Stomach (tissue), 19 donors: Measurements from ENCODE around the gene ABLIM2. TPM values are rescaled to one million over a fixed set of nuclear protein-coding genes. Genes with fewer than 3 reads are reported as not detected.

Experiments
- DNase-seq, 2 donors: peaks; one replicate each; pipeline versions ENCODE4 v3.0.0 to v3.0.0-alpha.2; 2013 to 2019
- H3K27ac ChIP-seq, 5 donors: fragments of 200-600 bp in 4 of 5; sonication (generic) in 4 of 5; one replicate each; pipeline ENCODE4 v1.5.1; 2013 to 2019; ENCODE audit warnings: mild to moderate bottlenecking in 1 of 5, moderate library complexity in 1 of 5
- H3K27me3 ChIP-seq, 3 donors: fragments of 200-600 bp; sonication (generic); one replicate each; pipeline ENCODE4 v1.5.1; 2017 to 2019; ENCODE audit warnings: mixed run types in 1 of 3
- H3K36me3 ChIP-seq, 4 donors: fragments of 200-600 bp; sonication (generic); 1 replicate in 3 of 4; 2 replicates in 1 of 4; pipeline ENCODE4 v1.5.1; 2016 to 2019
- H3K4me1 ChIP-seq, 4 donors: fragments of 200-600 bp; sonication (generic); one replicate each; pipeline ENCODE4 v1.5.1; 2016 to 2019
- H3K4me3 ChIP-seq, 4 donors: fragments of 200-600 bp; sonication (generic) in 3 of 4; one replicate each; pipeline ENCODE4 v1.5.1; 2016 to 2019; ENCODE audit warnings: mild to moderate bottlenecking in 1 of 4
- H3K9me3 ChIP-seq, 4 donors: fragments of 200-600 bp; sonication (generic); one replicate each; pipeline ENCODE4 v1.5.1; 2016 to 2019
- CTCF ChIP-seq, 7 experiments: fragments of 450-650 bp in 4 of 7; fragments of 200-600 bp in 3 of 7; sonication (generic) in 3 of 7; IDR thresholded peaks; one replicate each; pipeline ENCODE4 v1.5.1; 2016 to 2019; ENCODE audit warnings: antibody characterized with exemption in 7 of 7, control low read depth in 2 of 7, mild to moderate bottlenecking in 1 of 7
- EP300 ChIP-seq: sonication (generic); formaldehyde crosslinking; IDR thresholded peaks from one replicate; pipeline ENCODE4 v1.6.1; 2017; ENCODE audit warnings: antibody characterized with exemption
- POLR2A ChIP-seq, 4 donors: fragments of 450-650 bp; IDR thresholded peaks; one replicate each; pipeline ENCODE4 v1.6.1; 2016; ENCODE audit warnings: antibody characterized with exemption in 4 of 4, control low read depth in 2 of 4, mild to moderate bottlenecking in 1 of 4, moderate library complexity in 1 of 4
- POLR2AphosphoS5 ChIP-seq, 3 donors: sonication (generic); formaldehyde crosslinking; IDR thresholded peaks; one replicate each; pipeline ENCODE4 v1.6.1; 2016; ENCODE audit warnings: antibody characterized with exemption in 3 of 3
- WGBS, 5 donors: extraction: QIAGEN DNeasy Blood & Tissue Kit in 3 of 5; methylation state at CpG; one replicate each; pipeline versions ENCODE4 v1.1.5 to v1.1.7; 2013 to 2018; 5-methylcytosine and 5-hydroxymethylcytosine counted together
- intact Hi-C: fragments of 100-400 bp; cut with DNase I; formaldehyde crosslinking; loops from one replicate; pipeline ENCODE4 v1.15.1; 2023; ENCODE audit warnings: low total_unique reads
- long read RNA-seq, 10 donors: transcript quantifications; one replicate each; lab custom pipeline, GENCODE V29; 2026
- polyA plus RNA-seq, 3 donors: library from polyadenylated mRNA; stranded (reverse); fragments of 200-250 nt; gene quantifications; one replicate each; pipeline ENCODE4 v1.2.3, GENCODE V29; 2013
- total RNA-seq, 5 donors: library from RNA; depleted of rRNA; stranded (reverse); fragments of >200 nt; gene quantifications; one replicate each; pipeline versions ENCODE4 v1.1.0 to v1.2.3, GENCODE V29; 2014 to 2016
- donor health status: healthy with polysubstance abuse.
- donor health status: Bipolar disorder and iron deficiency.
- donor health status: healthy.

The ABLIM2 gene
- 10 to 100 TPM in 2 of 5 donors, 1 to 10 TPM in 3; 3.1 to 28.0 (median 9.4) TPM for total RNA-seq
- polyA plus RNA-seq, result 1 to 10 TPM; 2.3 to 5.8 (median 2.4) TPM
- long read RNA-seq, donor 1, result 0 reads
- long read RNA-seq, donor 2, result 0 reads
- long read RNA-seq, donor 3, result 0 reads
- long read RNA-seq, donor 4, result 0 reads
- long read RNA-seq, donor 5, result 0 reads
- long read RNA-seq, donor 6, result 0 reads
- long read RNA-seq, donor 7, result 0 reads
- long read RNA-seq, donor 8, result 0 reads
- long read RNA-seq, donor 9, result 0 reads
- long read RNA-seq, donor 10, result 0 reads

- intact Hi-C loops, result no loop called here
- TF ChIP-seq POLR2AphosphoS5 (IDR thresholded peaks at IDR 0.05) (peak; percentile 79 to 95 (median 93)), EP300 (no peak)
- peak within 1 kb of the TSS; percentile 53 to 86 (median 77) for H3K27ac ChIP-seq
- no peaks in the 10 kb centered on the region for H3K9me3 ChIP-seq
- H3K36me3 ChIP-seq, result no peaks in the 10 kb centered on the region
- peak; percentile 99 for DNase-seq
- H3K4me3 ChIP-seq, result peak within 1 kb of the TSS; percentile 70 to 94 (median 82)
- peaks cover 28 to 36% (median 31%) of the 10 kb centered on the region in 4 donors for H3K4me1 ChIP-seq
- peaks cover 0 to 21% (median 12%) of the 10 kb centered on the region in 3 donors for H3K27me3 ChIP-seq
- WGBS, 5 donors, result 0 to 1% (median 1%) methylated on average over 17 to 96 of the region's 96 CpGs
Measured at GRCh38 chr4:8158710-8159536, at the start of gene ABLIM2. Gene ABLIM2 (minus strand): TSS chr4:8158813. CDS start chr4:8158689, 124 bp downstream.

GRCh38 chr4:8207314-8207713 is 48.7 kb upstream of the ABLIM2 start:
- Histone ChIP-seq H3K27me3 (no peaks in the 10 kb centered on the region), H3K27ac (no peak overlapping the region), H3K9me3 (no peaks in the 10 kb centered on the region), H3K4me1 (peaks cover 0 to 41% (median 5%) of the 10 kb centered on the region in 4 donors), H3K4me3 (no peak overlapping the region), H3K36me3 (peaks cover 4 to 70% (median 34%) of the 10 kb centered on the region in 4 donors)
- WGBS, 5 donors, result 76 to 95% (median 94%) methylated on average over 6 of the region's 6 CpGs
- intact Hi-C loops, result no loop called here
- TF ChIP-seq CTCF (IDR thresholded peaks at IDR 0.05), result no peak
- TF ChIP-seq POLR2A (IDR thresholded peaks at IDR 0.05), result no peak
- TF ChIP-seq EP300, result no peak
- no peak for TF ChIP-seq POLR2AphosphoS5 (IDR thresholded peaks at IDR 0.05)
- DNase-seq, result no peak

- peak in 1 of 2 donors; percentile 58 for DNase-seq
- no peaks in the 10 kb centered on the region for H3K9me3 ChIP-seq
- no peak for TF ChIP-seq EP300
- TF ChIP-seq POLR2A (IDR thresholded peaks at IDR 0.05), result no peak
- no peak for TF ChIP-seq POLR2AphosphoS5 (IDR thresholded peaks at IDR 0.05)
- no peak for TF ChIP-seq CTCF (IDR thresholded peaks at IDR 0.05)
Measured at GRCh38 chr4:8205749-8206611, 47.4 kb upstream of the ABLIM2 start.

DNA sequence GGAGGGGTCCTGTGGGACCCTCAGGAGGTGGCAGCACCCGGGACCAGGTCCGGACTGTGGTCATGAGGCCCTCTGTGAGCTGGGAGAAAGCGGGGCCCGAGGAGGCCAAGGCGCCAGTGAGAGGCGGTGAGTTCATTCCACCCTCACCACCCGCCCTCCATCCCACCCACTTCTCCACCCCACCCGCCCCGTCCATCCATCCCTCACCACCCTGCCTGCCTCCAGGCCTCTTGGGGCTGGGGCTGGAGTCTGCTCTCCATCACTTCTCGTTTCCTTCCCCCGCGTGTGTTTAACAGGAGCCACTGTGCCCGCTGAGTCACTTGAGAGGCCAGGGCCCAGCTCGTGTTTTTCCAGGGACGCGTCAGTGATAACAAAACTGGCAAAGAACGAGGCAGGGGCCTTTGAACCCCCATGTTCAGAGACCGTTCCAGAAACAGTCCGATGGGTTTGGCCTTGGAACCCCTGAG is 46.7 kb upstream of the ABLIM2 start:
- Histone ChIP-seq H3K27ac (no peak overlapping the region), H3K4me1 (peaks cover 11 to 61% (median 25%) of the 10 kb centered on the region in 4 donors), H3K36me3 (peaks cover 4 to 63% (median 34%) of the 10 kb centered on the region in 4 donors), H3K4me3 (no peak overlapping the region), H3K9me3 (no peaks in the 10 kb centered on the region), H3K27me3 (no peaks in the 10 kb centered on the region)
- WGBS, 5 donors, result 59 to 84% (median 73%) methylated on average over 10 to 19 of the region's 19 CpGs
- intact Hi-C loops, result no loop called here
- no peak for DNase-seq
- TF ChIP-seq CTCF (IDR thresholded peaks at IDR 0.05) (no peak), EP300 (no peak), POLR2A (IDR thresholded peaks at IDR 0.05) (no peak), POLR2AphosphoS5 (IDR thresholded peaks at IDR 0.05) (no peak)

More at GRCh38 chr4:8205749-8206611, 47.4 kb upstream of the ABLIM2 start:
- peaks cover 4 to 64% (median 34%) of the 10 kb centered on the region in 4 donors for H3K36me3 ChIP-seq
- peaks cover 7 to 54% (median 18%) of the 10 kb centered on the region in 4 donors for H3K4me1 ChIP-seq
- intact Hi-C loops, result no loop called here
- no peak overlapping the region for H3K27ac ChIP-seq
- H3K4me3 ChIP-seq, result no peak overlapping the region
- 55 to 69% (median 63%) methylated on average over 23 to 26 of the region's 26 CpGs for WGBS, 5 donors
- no peaks in the 10 kb centered on the region for H3K27me3 ChIP-seq
